Type B pancreatic cell (in vitro differentiated cells): ENCODE measurements around the gene COQ9. TPM values are rescaled to one million over a fixed set of nuclear protein-coding genes. Genes with fewer than 3 reads are reported as not detected.

ENCODE experiments used
- DNase-seq: peaks from one replicate; pipeline ENCODE4 v3.0.0; 2021; ENCODE audit warnings: mixed read lengths; ENCODE audit not compliant: unreplicated experiment; ENCODE audit errors: extremely low spot score
- H3K27ac Mint-ChIP-seq: 2 replicates; pipeline ENCODE4 v1.8.0; 2021; ENCODE audit warnings: mild to moderate bottlenecking, mixed read lengths
- H3K27me3 Mint-ChIP-seq: 2 replicates; pipeline ENCODE4 v1.8.0; 2021; ENCODE audit warnings: mixed read lengths
- H3K36me3 Mint-ChIP-seq: 2 replicates; pipeline ENCODE4 v1.8.0; 2021; ENCODE audit warnings: mixed read lengths
- H3K4me1 Mint-ChIP-seq: one replicate; pipeline ENCODE4 v1.8.0; 2021; ENCODE audit warnings: mixed read lengths; ENCODE audit not compliant: unreplicated experiment
- H3K4me3 Mint-ChIP-seq: 2 replicates; pipeline ENCODE4 v1.8.0; 2021; ENCODE audit warnings: mild to moderate bottlenecking, mixed read lengths
- H3K9me3 Mint-ChIP-seq: 2 replicates; pipeline ENCODE4 v1.8.0; 2021; ENCODE audit warnings: mixed read lengths
- total RNA-seq: library from RNA; stranded (reverse); gene quantifications from 2 replicates; pipeline ENCODE4 v1.2.1, GENCODE V29; 2021; ENCODE audit warnings: low replicate concordance
- TF ChIP-seq, protein P1 (sequence below): fragments of 200-600 bp; sonication (generic); conservative IDR thresholded peaks from 2 replicates; pipeline ENCODE4 v1.5.0; 2021; ENCODE audit warnings: antibody characterized with exemption, mild to moderate bottlenecking

COQ9 gene
- total RNA-seq, 1 donor from 2014 or later, result 73.1 TPM

DNA sequence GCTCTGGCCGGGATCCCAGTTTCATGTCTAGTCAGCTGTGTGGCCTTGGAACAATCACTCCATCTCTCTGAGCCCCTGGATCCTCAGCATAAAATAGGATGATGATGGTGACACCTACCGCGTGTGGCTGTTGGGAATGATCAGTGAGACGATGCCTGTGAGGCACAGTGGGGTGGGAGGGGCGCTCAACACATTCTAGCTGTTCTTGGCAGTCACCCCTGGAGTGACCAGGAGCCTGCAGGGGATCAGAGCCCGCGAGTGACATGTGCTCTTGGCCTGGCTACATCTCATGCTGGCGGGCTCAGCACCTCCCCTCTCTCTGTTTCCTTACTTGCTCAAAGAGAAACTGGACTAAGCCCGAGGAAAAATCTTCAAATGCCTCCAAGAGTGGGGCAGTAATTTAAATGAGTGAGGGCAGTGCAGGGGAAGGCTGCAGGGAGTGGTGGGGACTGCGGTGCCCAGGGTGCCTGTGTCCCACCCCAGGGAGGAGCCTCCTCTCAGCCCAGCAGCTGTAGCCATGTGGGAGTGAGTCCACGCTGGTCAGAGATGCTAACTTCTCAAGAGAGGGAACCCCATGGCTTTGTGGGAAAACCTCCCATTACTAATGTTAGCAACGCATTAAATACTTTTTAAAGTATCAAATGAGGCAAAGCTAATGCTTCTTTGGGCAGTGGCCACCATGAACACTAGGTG, 62.1 kb downstream of the COQ9 start:
- TF ChIP-seq, protein P1, sequence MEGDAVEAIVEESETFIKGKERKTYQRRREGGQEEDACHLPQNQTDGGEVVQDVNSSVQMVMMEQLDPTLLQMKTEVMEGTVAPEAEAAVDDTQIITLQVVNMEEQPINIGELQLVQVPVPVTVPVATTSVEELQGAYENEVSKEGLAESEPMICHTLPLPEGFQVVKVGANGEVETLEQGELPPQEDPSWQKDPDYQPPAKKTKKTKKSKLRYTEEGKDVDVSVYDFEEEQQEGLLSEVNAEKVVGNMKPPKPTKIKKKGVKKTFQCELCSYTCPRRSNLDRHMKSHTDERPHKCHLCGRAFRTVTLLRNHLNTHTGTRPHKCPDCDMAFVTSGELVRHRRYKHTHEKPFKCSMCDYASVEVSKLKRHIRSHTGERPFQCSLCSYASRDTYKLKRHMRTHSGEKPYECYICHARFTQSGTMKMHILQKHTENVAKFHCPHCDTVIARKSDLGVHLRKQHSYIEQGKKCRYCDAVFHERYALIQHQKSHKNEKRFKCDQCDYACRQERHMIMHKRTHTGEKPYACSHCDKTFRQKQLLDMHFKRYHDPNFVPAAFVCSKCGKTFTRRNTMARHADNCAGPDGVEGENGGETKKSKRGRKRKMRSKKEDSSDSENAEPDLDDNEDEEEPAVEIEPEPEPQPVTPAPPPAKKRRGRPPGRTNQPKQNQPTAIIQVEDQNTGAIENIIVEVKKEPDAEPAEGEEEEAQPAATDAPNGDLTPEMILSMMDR, result no peak
- Mint-ChIP-seq H3K4me3 (no peak overlapping the region), H3K9me3 (no peaks in the 10 kb centered on the region), H3K27ac (no peak overlapping the region), H3K27me3 (no peaks in the 10 kb centered on the region), H3K36me3 (no peaks in the 10 kb centered on the region), H3K4me1 (peaks cover 51% of the 10 kb centered on the region)
- no peak for DNase-seq

DNA sequence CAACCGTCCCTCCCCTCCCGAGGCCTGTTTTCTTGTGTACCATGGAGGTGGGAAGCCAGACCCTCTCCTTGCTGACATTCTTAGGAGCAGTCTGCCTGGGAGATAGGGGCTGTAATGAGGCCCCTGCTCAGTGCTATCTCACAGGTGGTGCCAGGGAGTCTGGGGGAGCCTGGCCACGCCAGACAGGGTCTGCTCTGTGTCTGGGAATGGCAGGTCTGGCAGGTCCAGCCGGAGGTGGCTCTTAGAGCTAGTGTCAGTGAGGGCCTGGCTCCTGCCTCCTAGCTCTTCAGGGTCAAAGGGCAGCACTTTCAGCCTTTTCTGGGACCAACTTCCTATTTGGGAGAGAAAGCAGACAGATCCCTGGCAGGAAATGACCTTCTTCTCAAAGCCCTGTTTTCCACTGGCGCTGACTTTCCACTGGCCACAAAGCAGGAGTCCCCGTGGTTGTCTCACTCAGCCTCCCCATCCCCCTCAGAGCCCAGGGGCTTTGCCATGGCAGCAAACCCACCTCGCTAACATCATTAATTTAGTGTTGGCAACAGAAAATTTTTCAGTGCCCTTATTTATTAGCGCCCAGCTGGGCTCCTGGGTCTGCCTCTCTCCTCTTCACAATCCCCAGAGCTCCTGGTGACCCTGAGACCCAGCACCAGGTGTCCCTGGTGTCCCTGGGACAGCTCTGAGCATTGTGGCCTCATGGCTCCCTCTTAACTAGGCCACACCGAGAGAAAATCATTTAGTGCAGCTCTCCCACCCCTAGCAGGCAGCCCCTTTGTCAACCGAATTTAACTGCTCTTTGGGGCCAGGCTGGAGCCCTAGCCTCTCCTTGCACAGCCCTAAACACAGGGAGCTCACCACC, 63.0 kb downstream of the COQ9 start:
- Mint-ChIP-seq H3K9me3 (no peaks in the 10 kb centered on the region), H3K27me3 (no peaks in the 10 kb centered on the region), H3K27ac (no peak overlapping the region), H3K36me3 (peaks cover under 1% of the 10 kb centered on the region), H3K4me3 (no peak overlapping the region), H3K4me1 (peaks cover 53% of the 10 kb centered on the region)
- TF ChIP-seq, protein P1, result no peak
- no peak for DNase-seq

Other genes starting within 250 kb of the COQ9 start
- gene ARL2BP, start 202.2 kb upstream of the COQ9 start, total RNA-seq, result 37.7 and 49.4 TPM in 2 replicates
- gene PLLP, start 162.8 kb upstream of the COQ9 start, total RNA-seq, result 4.9 and 5.1 TPM in 2 replicates
- 0.17 TPM in 1 of 2 replicates, not detected in the other for gene CCL22, start 88.7 kb upstream of the COQ9 start, total RNA-seq
- gene CX3CL1, start 75.0 kb upstream of the COQ9 start, total RNA-seq, result 1.4 and 17.8 TPM in 2 replicates
- not detected in 2 replicates for gene CCL17, start 42.7 kb upstream of the COQ9 start, total RNA-seq
- gene CIAPIN1, start 94 bp upstream of the COQ9 start, total RNA-seq, result 68.2 and 73.7 TPM in 2 replicates
- 63.0 and 70.5 TPM in 2 replicates for gene POLR2C, start 15.2 kb downstream of the COQ9 start, total RNA-seq
- 33.3 and 72.0 TPM in 2 replicates for gene DOK4, start 39.0 kb downstream of the COQ9 start, total RNA-seq
- 6.9 and 14.4 TPM in 2 replicates for gene CCDC102A, start 89.1 kb downstream of the COQ9 start, total RNA-seq
- gene ADGRG5, start 95.2 kb downstream of the COQ9 start, total RNA-seq, result 0.82 and 1.7 TPM in 2 replicates
- 41.1 and 61.0 TPM in 2 replicates for gene ADGRG1, start 181.2 kb downstream of the COQ9 start, total RNA-seq
- gene ADGRG3, start 220.8 kb downstream of the COQ9 start, total RNA-seq, result not detected in 2 replicates
- gene DRC7, start 247.3 kb downstream of the COQ9 start, total RNA-seq, result 0.69 and 7.4 TPM in 2 replicates